ENCODE data around the gene PM20D2.
A peak's percentile ranks its signal among the peaks of the same experiment; 100 is the strongest.
"Not testable (repeated sequence)": the region's sequence is repeated elsewhere in the genome, so short reads cannot be mapped to it uniquely, and the experiment has no call there.

The PM20D2 gene

GRCh38 chr6:89121934-89122333 lies 23.9 kb upstream of the PM20D2 start:
- ATAC-seq, result no peak
- no peak for TF ChIP-seq ZNF565 (CRISPR knock-in tag; conservative IDR thresholded peaks at IDR 0.05; ENCODE audit: low read depth)
- TF ChIP-seq BACH2 (CRISPR knock-in tag; IDR thresholded peaks at IDR 0.05; ENCODE audit: borderline replicate concordance), result no peak
- no peak for TF ChIP-seq TCF4 (CRISPR knock-in tag; IDR thresholded peaks at IDR 0.05; ENCODE audit: borderline replicate concordance)
- no peak for TF ChIP-seq ZFP3 (CRISPR knock-in tag; IDR thresholded peaks at IDR 0.05)
- TF ChIP-seq TOX (CRISPR knock-in tag; IDR thresholded peaks at IDR 0.05; ENCODE audit: borderline replicate concordance), result no peak
- no peak for TF ChIP-seq CREB5 (CRISPR knock-in tag; IDR thresholded peaks at IDR 0.05; ENCODE audit: low read depth)
- TF ChIP-seq, protein P1, sequence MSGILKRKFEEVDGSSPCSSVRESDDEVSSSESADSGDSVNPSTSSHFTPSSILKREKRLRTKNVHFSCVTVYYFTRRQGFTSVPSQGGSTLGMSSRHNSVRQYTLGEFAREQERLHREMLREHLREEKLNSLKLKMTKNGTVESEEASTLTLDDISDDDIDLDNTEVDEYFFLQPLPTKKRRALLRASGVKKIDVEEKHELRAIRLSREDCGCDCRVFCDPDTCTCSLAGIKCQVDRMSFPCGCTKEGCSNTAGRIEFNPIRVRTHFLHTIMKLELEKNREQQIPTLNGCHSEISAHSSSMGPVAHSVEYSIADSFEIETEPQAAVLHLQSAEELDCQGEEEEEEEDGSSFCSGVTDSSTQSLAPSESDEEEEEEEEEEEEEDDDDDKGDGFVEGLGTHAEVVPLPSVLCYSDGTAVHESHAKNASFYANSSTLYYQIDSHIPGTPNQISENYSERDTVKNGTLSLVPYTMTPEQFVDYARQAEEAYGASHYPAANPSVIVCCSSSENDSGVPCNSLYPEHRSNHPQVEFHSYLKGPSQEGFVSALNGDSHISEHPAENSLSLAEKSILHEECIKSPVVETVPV (CRISPR knock-in tag; IDR thresholded peaks at IDR 0.05), result no peak
- no peak for TF ChIP-seq ZNF70 (CRISPR knock-in tag; IDR thresholded peaks at IDR 0.05)
- TF ChIP-seq SNAI2 (CRISPR knock-in tag; IDR thresholded peaks at IDR 0.05), result no peak
- TF ChIP-seq ISL1 (CRISPR knock-in tag; IDR thresholded peaks at IDR 0.05), result no peak
- no peak for TF ChIP-seq POU6F1 (CRISPR knock-in tag; IDR thresholded peaks at IDR 0.05; ENCODE audit: borderline replicate concordance, low read depth)
- TF ChIP-seq RARB (CRISPR knock-in tag; IDR thresholded peaks at IDR 0.05), result no peak
- no peak for TF ChIP-seq ARNTL (CRISPR knock-in tag; IDR thresholded peaks at IDR 0.05; ENCODE audit: borderline replicate concordance, low read depth)
- no peak for TF ChIP-seq CSDC2 (CRISPR knock-in tag; IDR thresholded peaks at IDR 0.05)
- TF ChIP-seq ZC3H10 (CRISPR knock-in tag; IDR thresholded peaks at IDR 0.05), result no peak
- TF ChIP-seq GLIS3 (CRISPR knock-in tag; IDR thresholded peaks at IDR 0.05), result no peak
- TF ChIP-seq ZNF8 (CRISPR knock-in tag; IDR thresholded peaks at IDR 0.05), result no peak
- no peak for TF ChIP-seq ZFP30 (CRISPR knock-in tag; IDR thresholded peaks at IDR 0.05)

- TF ChIP-seq PPARA (CRISPR knock-in tag; IDR thresholded peaks at IDR 0.05; ENCODE audit: borderline replicate concordance) (no peak), TOX (CRISPR knock-in tag; IDR thresholded peaks at IDR 0.05; ENCODE audit: borderline replicate concordance) (no peak), ZNF70 (CRISPR knock-in tag; IDR thresholded peaks at IDR 0.05) (no peak), ESRRG (CRISPR knock-in tag; IDR thresholded peaks at IDR 0.05) (no peak), SNAI2 (CRISPR knock-in tag; IDR thresholded peaks at IDR 0.05) (no peak), ZFP3 (CRISPR knock-in tag; IDR thresholded peaks at IDR 0.05) (no peak), RARB (CRISPR knock-in tag; IDR thresholded peaks at IDR 0.05) (no peak), GLIS3 (CRISPR knock-in tag; IDR thresholded peaks at IDR 0.05) (no peak), ZNF565 (CRISPR knock-in tag; conservative IDR thresholded peaks at IDR 0.05; ENCODE audit: low read depth) (no peak), ZNF8 (CRISPR knock-in tag; IDR thresholded peaks at IDR 0.05) (no peak), BACH2 (CRISPR knock-in tag; IDR thresholded peaks at IDR 0.05; ENCODE audit: borderline replicate concordance) (no peak), CREB5 (CRISPR knock-in tag; IDR thresholded peaks at IDR 0.05; ENCODE audit: low read depth) (no peak), PATZ1 (CRISPR knock-in tag; IDR thresholded peaks at IDR 0.05; ENCODE audit: borderline replicate concordance) (no peak), POU6F1 (CRISPR knock-in tag; IDR thresholded peaks at IDR 0.05; ENCODE audit: borderline replicate concordance, low read depth) (no peak), ZFP30 (CRISPR knock-in tag; IDR thresholded peaks at IDR 0.05) (no peak), OSR1 (CRISPR knock-in tag; IDR thresholded peaks at IDR 0.05) (no peak)
- TF ChIP-seq, protein P2, sequence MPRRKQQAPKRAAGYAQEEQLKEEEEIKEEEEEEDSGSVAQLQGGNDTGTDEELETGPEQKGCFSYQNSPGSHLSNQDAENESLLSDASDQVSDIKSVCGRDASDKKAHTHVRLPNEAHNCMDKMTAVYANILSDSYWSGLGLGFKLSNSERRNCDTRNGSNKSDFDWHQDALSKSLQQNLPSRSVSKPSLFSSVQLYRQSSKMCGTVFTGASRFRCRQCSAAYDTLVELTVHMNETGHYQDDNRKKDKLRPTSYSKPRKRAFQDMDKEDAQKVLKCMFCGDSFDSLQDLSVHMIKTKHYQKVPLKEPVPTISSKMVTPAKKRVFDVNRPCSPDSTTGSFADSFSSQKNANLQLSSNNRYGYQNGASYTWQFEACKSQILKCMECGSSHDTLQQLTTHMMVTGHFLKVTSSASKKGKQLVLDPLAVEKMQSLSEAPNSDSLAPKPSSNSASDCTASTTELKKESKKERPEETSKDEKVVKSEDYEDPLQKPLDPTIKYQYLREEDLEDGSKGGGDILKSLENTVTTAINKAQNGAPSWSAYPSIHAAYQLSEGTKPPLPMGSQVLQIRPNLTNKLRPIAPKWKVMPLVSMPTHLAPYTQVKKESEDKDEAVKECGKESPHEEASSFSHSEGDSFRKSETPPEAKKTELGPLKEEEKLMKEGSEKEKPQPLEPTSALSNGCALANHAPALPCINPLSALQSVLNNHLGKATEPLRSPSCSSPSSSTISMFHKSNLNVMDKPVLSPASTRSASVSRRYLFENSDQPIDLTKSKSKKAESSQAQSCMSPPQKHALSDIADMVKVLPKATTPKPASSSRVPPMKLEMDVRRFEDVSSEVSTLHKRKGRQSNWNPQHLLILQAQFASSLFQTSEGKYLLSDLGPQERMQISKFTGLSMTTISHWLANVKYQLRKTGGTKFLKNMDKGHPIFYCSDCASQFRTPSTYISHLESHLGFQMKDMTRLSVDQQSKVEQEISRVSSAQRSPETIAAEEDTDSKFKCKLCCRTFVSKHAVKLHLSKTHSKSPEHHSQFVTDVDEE (CRISPR knock-in tag; IDR thresholded peaks at IDR 0.05), result no peak
- TF ChIP-seq, protein P1 (CRISPR knock-in tag; IDR thresholded peaks at IDR 0.05), result no peak
- peak; percentile 85 for ATAC-seq
These were observed 23.2 kb upstream of the PM20D2 start for GRCh38 chr6:89122625-89123024.

DNA sequence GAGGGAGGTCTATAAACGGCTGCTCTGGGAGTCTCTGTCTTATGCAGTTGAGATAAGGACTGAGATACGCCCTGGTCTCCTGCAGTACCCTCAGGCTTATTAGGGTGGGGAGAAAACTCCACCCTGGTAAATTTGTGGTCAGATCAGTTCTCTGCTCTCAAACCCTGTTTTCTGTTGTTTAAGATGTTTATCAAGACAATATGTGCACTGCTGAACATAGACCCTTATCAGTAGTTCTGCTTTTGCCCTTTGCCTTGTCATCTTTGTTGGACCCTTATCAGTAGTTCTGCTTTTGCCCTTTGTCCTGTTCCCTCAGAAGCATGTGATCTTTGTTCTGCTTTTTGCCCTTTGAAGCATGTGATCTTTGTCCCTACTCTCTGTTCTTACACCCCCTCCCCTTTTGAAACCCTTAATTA lies 17.6 kb upstream of the PM20D2 start:
- not testable (repeated sequence) for ATAC-seq

Measured in SK-N-SH treated with all-trans-retinoic acid at 6 μM for 48 hours (cell line).